GM21367 (cell line): Measurements from ENCODE around the gene DIAPH1.

Source experiments
- ATAC-seq: cut with Tn5 transposase; IDR thresholded peaks from one replicate; pipeline ENCODE4 v1.9.1; 2021; ENCODE audit not compliant: unreplicated experiment

The DIAPH1 gene

DNA sequence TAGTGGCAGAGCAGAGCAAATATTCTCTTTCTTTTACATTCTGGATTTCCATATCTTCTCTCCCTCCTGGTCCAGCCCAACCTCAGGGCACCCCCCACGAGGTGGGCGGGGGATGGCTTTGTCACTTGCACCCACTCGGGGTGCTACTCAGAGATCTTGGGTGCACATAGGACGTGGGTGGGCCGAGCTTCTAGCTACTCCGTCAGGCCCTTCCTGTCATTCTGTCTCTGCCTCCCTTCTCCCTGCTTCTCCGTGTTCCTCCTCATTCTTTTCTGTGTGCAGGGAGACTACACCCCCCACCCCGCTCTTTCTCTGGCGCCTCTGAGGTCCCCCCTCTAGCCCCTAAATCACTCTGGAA, 110.4 kb downstream of the DIAPH1 start:
- no peak for ATAC-seq

DNA sequence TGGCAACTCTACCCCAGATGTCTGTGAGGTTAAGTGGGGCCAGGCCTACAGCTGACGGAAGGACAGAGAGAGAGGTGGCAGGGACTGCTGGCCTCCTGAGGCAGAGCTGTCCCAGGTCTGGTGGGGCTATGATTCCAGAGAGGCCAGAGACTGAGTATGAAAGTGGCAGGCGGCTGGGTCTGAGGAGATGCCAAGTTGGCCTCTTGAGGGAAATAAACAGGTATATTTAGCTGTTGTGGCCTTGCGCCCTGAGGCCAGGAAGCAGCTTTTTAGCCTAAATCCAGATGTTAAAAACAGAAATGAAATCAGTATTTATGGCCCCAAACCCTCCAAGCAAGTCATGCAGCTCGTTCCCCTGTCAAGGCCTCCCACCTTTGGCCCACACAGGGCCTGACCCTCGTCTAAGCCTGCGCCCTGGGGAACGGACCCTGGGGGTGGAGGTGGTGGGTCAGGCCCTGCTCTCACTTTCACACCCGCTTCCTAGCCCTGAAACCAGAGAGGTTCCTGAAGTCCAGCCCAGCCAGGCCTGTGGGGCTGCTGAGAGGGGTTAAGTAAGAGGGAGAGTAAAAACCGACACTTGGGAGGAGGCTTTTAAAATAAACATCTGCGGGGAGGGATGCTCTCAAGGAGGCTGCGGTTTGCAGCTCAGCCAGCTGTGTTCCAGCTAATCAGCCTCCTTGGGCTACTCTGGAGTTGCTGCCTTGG, 111.3 kb downstream of the DIAPH1 start:
- no peak for ATAC-seq

GRCh38 chr5:141506381-141507155, 112.2 kb downstream of the DIAPH1 start:
- ATAC-seq = no peak

DNA sequence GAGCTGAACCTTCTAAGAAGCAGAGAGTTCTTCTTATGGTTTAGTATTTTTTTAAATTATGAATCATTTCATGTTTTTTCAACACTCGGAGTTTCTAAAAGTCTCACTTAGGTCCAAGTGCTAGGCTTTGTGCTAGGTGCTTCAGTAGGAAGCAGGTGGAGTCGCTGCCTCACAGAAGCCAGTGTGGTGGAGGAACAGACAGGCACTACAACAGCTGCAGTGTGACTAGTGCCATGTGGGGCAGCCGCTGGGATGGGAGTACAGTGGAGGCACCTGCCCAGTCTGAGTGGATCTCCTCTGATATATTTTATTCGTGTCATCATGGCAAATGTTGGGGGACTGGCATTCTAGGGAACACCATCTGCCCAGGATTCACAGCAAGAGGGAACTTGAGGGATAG, 114.6 kb downstream of the DIAPH1 start:
- ATAC-seq = no peak

GRCh38 chr5:141503681-141504080, 115.1 kb downstream of the DIAPH1 start:
- ATAC-seq = no peak

DNA sequence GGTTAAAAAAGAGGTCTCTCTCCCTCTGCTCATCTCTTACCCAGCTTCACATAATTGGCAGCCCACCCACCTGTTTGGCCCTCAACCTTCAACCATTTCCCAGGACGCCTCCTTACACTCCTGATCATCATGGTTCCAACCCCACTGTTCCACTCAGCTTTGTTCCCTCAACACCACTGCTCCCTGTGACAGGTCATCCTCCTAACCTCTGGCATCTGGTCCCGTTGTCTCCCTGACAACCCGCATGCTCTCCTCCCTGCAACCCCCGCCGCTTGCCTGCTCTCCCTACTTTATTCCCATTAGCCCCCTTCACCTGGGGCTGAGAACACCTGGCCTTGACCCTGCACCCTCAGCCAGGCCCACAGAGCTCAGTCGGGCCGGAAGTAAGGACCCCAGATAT, 117.0 kb downstream of the DIAPH1 start:
- ATAC-seq = no peak

DNA sequence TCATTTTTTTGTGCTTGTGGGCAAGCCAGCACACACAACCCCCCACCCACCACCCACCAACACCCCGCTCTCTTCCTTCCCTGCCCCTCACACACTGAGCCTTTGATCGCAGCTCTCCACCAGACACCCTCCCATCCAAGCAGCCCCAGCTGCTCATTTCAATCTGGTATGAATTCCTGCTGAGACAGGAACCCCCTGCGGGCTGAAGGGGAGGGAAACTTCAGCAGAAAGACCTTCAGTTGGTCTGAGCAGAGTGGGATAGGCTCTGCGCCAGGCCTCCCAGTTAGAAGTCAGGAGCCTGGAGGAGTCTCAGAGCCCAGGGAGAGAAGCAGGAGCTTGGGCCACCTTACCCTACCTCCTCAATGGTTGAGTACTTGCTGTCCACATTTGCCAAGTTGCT, 122.8 kb downstream of the DIAPH1 start:
- ATAC-seq = no peak

DNA sequence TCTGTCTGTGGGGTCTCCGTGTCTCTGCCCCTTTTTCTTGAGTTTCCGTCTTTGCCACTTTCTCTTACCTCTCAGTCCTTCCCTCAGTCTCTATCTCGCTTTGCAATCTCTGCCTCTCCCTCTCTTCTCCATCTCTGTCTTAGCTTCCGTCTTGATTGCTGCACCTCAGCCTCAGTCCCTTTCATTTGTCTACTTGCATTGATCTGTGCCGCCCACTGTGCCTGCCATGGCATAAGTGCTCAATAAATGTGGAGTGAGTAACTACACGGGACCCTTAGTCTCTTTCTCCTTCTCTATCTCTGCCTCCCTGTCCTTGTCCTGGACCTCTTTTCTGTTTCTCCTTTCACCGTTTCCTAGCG, 123.4 kb downstream of the DIAPH1 start:
- no peak for ATAC-seq

DNA sequence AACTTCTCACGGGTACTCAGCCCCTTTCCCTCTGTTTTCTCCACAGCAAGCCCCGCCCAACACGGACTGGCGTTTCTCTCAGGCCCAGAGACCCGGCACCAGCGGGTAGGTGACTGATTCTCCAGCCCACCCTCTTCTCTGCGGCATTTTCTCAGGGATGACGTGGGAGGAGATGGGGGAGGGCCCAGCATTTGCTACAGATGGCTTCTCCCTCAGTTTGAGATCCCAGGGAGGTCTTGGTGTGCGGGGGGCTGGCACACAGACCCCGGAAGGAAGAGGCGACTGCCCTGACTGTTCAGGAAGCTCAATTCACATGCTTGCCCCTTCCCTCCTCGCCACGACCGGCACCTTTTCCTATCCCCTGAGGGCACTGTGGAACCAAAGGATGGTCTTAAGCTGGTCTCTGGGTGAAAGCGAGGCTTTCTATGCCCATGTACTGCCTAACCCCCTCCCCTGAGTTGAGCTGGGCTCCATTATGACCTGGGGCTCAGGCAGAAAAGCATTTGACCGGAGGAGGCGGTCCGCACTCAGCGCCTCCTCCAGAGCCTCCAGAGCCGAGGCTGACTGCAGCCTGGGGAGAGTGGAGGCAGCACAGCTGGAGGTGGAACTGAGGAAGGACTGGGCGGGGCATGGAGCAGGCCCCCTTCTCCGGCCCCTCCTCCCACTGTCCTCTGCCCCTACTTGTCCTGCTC, 123.9 kb downstream of the DIAPH1 start:
- ATAC-seq = no peak

- ATAC-seq = no peak
These were observed 125.0 kb downstream of the DIAPH1 start for GRCh38 chr5:141493500-141494422.

GRCh38 chr5:141492168-141492885, 126.5 kb downstream of the DIAPH1 start:
- no peak for ATAC-seq

- ATAC-seq = no peak
These were observed 127.3 kb downstream of the DIAPH1 start for GRCh38 chr5:141491323-141492167.

DNA sequence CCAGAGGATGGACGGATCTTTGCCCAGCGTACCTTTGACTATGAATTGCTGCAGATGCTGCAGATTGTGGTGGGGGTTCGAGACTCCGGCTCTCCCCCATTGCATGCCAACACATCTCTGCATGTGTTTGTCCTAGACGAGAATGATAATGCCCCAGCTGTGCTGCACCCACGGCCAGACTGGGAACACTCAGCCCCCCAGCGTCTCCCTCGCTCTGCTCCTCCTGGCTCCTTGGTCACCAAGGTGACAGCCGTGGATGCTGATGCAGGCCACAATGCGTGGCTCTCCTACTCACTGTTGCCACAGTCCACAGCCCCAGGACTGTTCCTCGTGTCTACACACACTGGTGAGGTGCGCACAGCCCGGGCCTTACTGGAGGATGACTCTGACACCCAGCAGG, 128.0 kb downstream of the DIAPH1 start:
- ATAC-seq = no peak

DNA sequence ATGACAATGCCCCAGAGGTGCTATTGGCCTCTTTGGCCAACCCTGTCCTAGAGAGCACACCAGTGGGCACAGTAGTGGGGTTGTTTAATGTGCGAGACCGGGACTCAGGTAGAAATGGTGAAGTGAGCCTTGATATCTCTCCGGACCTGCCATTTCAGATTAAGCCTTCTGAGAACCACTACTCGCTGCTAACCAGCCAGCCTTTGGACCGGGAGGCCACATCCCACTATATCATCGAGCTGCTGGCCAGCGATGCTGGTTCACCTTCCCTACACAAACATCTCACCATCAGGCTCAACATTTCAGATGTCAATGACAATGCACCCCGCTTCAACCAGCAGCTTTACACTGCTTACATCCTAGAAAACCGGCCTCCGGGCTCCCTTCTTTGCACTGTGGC, 128.5 kb downstream of the DIAPH1 start:
- no peak for ATAC-seq

- ATAC-seq = no peak
These were observed 129.0 kb downstream of the DIAPH1 start for GRCh38 chr5:141489841-141490240.

DNA sequence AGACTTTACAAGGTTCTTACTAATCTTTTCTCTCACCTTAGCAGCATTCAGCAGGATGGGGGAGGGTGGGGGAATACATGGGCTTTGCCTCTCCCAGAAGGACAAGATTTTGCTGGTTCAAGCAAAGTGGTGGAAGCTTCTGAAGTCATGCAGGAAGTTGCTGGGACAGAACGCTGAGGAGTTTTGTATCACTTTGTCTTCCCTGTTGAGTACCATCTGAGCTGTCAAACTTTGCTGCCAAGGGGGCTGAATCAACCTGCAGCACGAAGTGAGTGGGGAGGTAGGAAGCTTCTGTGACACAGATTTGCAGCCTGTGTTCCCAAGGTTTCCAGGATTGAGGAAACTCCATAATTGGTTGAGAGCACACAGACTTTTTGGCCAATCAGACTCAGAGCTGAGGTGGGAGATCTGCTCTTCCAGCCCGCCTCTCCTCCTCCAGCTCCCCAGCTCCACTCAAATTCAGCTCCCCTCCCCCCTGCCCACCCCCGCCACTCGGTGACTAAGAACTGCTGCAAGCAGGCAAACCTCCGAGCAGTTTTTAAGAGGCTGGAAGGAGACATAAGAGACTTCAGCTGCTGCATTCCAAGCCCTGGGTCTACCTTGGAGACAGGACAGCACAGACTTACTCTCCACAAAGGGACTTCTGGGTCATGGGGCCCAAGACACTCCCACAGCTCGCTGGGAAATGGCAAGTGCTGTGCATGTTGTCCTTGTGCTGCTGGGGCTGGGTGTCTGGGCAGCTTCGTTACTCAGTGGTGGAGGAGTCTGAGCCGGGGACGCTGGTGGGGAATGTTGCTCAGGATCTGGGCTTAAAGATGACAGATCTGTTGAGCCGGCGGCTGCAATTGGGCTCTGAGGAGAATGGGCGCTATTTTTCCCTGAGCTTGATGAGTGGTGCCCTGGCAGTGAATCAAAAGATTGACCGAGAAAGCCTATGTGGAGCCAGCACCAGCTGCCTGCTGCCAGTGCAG, 129.9 kb downstream of the DIAPH1 start, which contains the start of gene PCDHGC5:
PCDHGC5 (plus strand) TSS at position 491 of the 971 bp plus-strand sequence; CDS start at position 651, 160 bp downstream.
- ATAC-seq = no peak

- ATAC-seq = no peak
These were observed 131.7 kb downstream of the DIAPH1 start for GRCh38 chr5:141487131-141487530.

DNA sequence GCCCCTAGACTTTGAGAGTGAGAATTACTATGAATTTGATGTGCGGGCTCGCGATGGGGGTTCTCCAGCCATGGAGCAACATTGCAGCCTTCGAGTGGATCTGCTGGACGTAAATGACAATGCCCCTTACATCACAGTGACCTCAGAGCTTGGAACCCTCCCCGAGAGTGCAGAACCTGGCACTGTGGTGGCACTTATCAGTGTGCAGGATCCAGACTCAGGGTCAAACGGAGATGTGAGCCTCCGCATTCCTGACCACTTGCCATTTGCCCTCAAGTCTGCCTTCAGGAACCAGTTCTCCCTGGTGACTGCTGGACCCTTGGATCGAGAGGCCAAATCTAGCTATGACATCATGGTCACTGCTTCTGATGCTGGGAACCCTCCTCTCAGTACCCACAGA, 132.7 kb downstream of the DIAPH1 start:
- ATAC-seq = no peak
